Stimulated activated CD8-positive, alpha-beta memory T cell treated with anti-CD3 and anti-CD28 coated beads, Interleukin-15, amount 100 ng/mL, for 1 hour (primary cell): ENCODE data around the gene DLD.
A peak's percentile ranks its signal among the peaks of the same experiment; 100 is the strongest.
"Not testable (repeated sequence)": the region's sequence is repeated elsewhere in the genome, so short reads cannot be mapped to it uniquely, and the experiment has no call there.

Experiments
- DNase-seq: peaks from one replicate; pipeline ENCODE4 v3.0.0-alpha.2; 2020; ENCODE audit warnings: low read depth

DLD gene

GRCh38 chr7:107890962-107891635, at the start of gene DLD:
Gene DLD, plus strand, starts transcription at chr7:107891183. Its CDS starts 68 bp downstream, at chr7:107891251.
- DNase-seq, result peak; percentile 87

GRCh38 chr7:107842213-107842612, 48.8 kb upstream of the DLD start:
- no peak for DNase-seq

GRCh38 chr7:107843184-107843583, 47.8 kb upstream of the DLD start:
- no peak for DNase-seq

GRCh38 chr7:107846324-107846723, 44.7 kb upstream of the DLD start:
- DNase-seq, result no peak

GRCh38 chr7:107847168-107847835, 43.7 kb upstream of the DLD start:
- DNase-seq, result no peak

GRCh38 chr7:107847836-107848175, 43.2 kb upstream of the DLD start:
- DNase-seq, result not testable (repeated sequence)

- DNase-seq, result not testable (repeated sequence)
These were observed 42.8 kb upstream of the DLD start for GRCh38 chr7:107848211-107848610.

- DNase-seq, result no peak
These were observed 40.8 kb upstream of the DLD start for GRCh38 chr7:107850216-107850615.

- DNase-seq, result no peak
These were observed 40.3 kb upstream of the DLD start for GRCh38 chr7:107850643-107851042.

GRCh38 chr7:107854454-107854853, 36.5 kb upstream of the DLD start:
- no peak for DNase-seq

GRCh38 chr7:107854989-107855388, 36.0 kb upstream of the DLD start:
- DNase-seq, result no peak

- DNase-seq, result no peak
These were observed 34.0 kb upstream of the DLD start for GRCh38 chr7:107856806-107857540.

GRCh38 chr7:107857541-107857912, 33.5 kb upstream of the DLD start:
- DNase-seq, result no peak

GRCh38 chr7:107858280-107858679, 32.7 kb upstream of the DLD start:
- no peak for DNase-seq

- DNase-seq, result no peak
These were observed 30.6 kb upstream of the DLD start for GRCh38 chr7:107860279-107860961.

- no peak for DNase-seq
These were observed 29.9 kb upstream of the DLD start for GRCh38 chr7:107860981-107861652.

GRCh38 chr7:107865956-107866775, 24.8 kb upstream of the DLD start:
- no peak for DNase-seq

- DNase-seq, result no peak
These were observed 23.0 kb upstream of the DLD start for GRCh38 chr7:107867858-107868466.

- no peak for DNase-seq
These were observed 20.5 kb upstream of the DLD start for GRCh38 chr7:107870427-107871000.

- no peak for DNase-seq
These were observed 16.9 kb upstream of the DLD start for GRCh38 chr7:107874111-107874510.
